Measurements from ENCODE around the gene SERGEF.

The SERGEF gene

GRCh38 chr11:18027475-18027874 lies 14.6 kb upstream of the SERGEF start:
- Histone ChIP-seq H3K27ac (replicated peaks) (no peak overlapping the region), H3K27me3 (ENCODE audit: insufficient read depth, poor library complexity, severe bottlenecking) (no peaks in the 10 kb centered on the region), H3K4me3 (replicated peaks; ENCODE audit: insufficient read depth, low read length) (no peak overlapping the region)
- no peak for DNase-seq (ENCODE audit: low read depth in 1 of 2, low spot score in 1 of 2)
- TF ChIP-seq GABPA (IDR thresholded peaks at IDR 0.05; ENCODE audit: low read depth) (no peak), CTCF (IDR thresholded peaks at IDR 0.05; ENCODE audit: insufficient read depth, low read length) (no peak), REST (IDR thresholded peaks at IDR 0.05; ENCODE audit: insufficient replicate concordance, low read depth) (no peak), SPI1 (IDR thresholded peaks at IDR 0.05; ENCODE audit: borderline replicate concordance, low read depth) (no peak)

GRCh38 chr11:18022419-18022818 lies 9.6 kb upstream of the SERGEF start:
- Histone ChIP-seq H3K27me3 (ENCODE audit: insufficient read depth, poor library complexity, severe bottlenecking) (no peaks in the 10 kb centered on the region), H3K27ac (replicated peaks) (no peak overlapping the region), H3K4me3 (replicated peaks; ENCODE audit: insufficient read depth, low read length) (no peak overlapping the region)
- no peak for DNase-seq (ENCODE audit: low read depth in 1 of 2, low spot score in 1 of 2)
- TF ChIP-seq REST (IDR thresholded peaks at IDR 0.05; ENCODE audit: insufficient replicate concordance, low read depth) (no peak), GABPA (IDR thresholded peaks at IDR 0.05; ENCODE audit: low read depth) (no peak), CTCF (IDR thresholded peaks at IDR 0.05; ENCODE audit: insufficient read depth, low read length) (no peak), POLR2AphosphoS5 (IDR thresholded peaks at IDR 0.05; ENCODE audit: low read depth) (no peak), SPI1 (IDR thresholded peaks at IDR 0.05; ENCODE audit: borderline replicate concordance, low read depth) (no peak)

- no peak for DNase-seq (ENCODE audit: low read depth in 1 of 2, low spot score in 1 of 2)
- Histone ChIP-seq H3K27ac (replicated peaks) (no peak overlapping the region), H3K4me3 (replicated peaks; ENCODE audit: insufficient read depth, low read length) (no peak overlapping the region), H3K27me3 (ENCODE audit: insufficient read depth, poor library complexity, severe bottlenecking) (no peaks in the 10 kb centered on the region)
- TF ChIP-seq SPI1 (IDR thresholded peaks at IDR 0.05; ENCODE audit: borderline replicate concordance, low read depth) (no peak), CTCF (IDR thresholded peaks at IDR 0.05; ENCODE audit: insufficient read depth, low read length) (no peak), REST (IDR thresholded peaks at IDR 0.05; ENCODE audit: insufficient replicate concordance, low read depth) (no peak), POLR2AphosphoS5 (IDR thresholded peaks at IDR 0.05; ENCODE audit: low read depth) (no peak), GABPA (IDR thresholded peaks at IDR 0.05; ENCODE audit: low read depth) (no peak)
Observed at GRCh38 chr11:18019650-18020049, 6.8 kb upstream of the SERGEF start.

Measured in HL-60 (cell line).